GM12878 (cell line): Measurements from ENCODE around the gene RBM19. TPM values are rescaled to one million over a fixed set of nuclear protein-coding genes. Genes with fewer than 3 reads are reported as not detected.

Source experiments
- ATAC-seq: fragments of 200-7000 bp; cut with Tn5 transposase; 3 replicates; pipeline ENCODE4 v1.9.1; 2020; ENCODE audit warnings: mild to moderate bottlenecking, moderate library complexity
- BruUV-seq: library from RNA; stranded (reverse); fragments of 400-500 nt; replicated peaks from 2 replicates; lab custom pipeline; 2021; lab: Mats Ljungman, UMichigan
- CTCF ChIA-PET: fragments of 300-600 bp; sonication (Branson Sonifier 250); formaldehyde crosslinking; extraction: SDS; loops from one replicate; lab custom pipeline; 2021; ENCODE audit warnings: inconsistent platforms; lab: Yijun Ruan, JAX
- POLR2A ChIA-PET: fragments of 350-600 bp; formaldehyde crosslinking; extraction: SDS; loops from one replicate; lab custom pipeline; 2021; ENCODE audit warnings: inconsistent platforms; lab: Charles Lee
- RAD21 ChIA-PET: fragments of 300-600 bp; sonication (Branson Sonifier 250); formaldehyde crosslinking; loops from one replicate; lab custom pipeline; 2023; ENCODE audit warnings: antibody characterized with exemption; ENCODE audit not compliant: unreplicated experiment; lab: Charles Lee
- SMC1A ChIA-PET: fragments of 300-600 bp; sonication (Branson Sonifier 250); formaldehyde crosslinking; loops from one replicate; lab custom pipeline; 2023; ENCODE audit not compliant: unreplicated experiment, uncharacterized antibody; lab: Charles Lee
- DNase-seq: peaks from one replicate; pipeline ENCODE4 v3.0.0-alpha.2; 2011; ENCODE audit warnings: low read depth, low spot score
- FAIRE-seq: peaks from 3 replicates; lab custom pipeline; 2011; peaks lifted over from hg19 to GRCh38; lab: Jason Lieb, UNC
- H2AFZ ChIP-seq: 2 replicates; pipeline ENCODE4 v1.6.0; 2011; ENCODE audit warnings: low read depth, low read length, control low read depth; ENCODE audit not compliant: control insufficient read depth
- H3K27ac ChIP-seq: 2 replicates; pipeline ENCODE4 v1.5.1; 2011; ENCODE audit warnings: control low read depth; ENCODE audit not compliant: control insufficient read depth, insufficient read depth
- H3K27me3 ChIP-seq, 2 experiments: replicated peaks in 1 of 2; 2 replicates each; pipeline versions ENCODE4 v1.6.0 to v1.6.1; 2011; ENCODE audit warnings: low read length in 1 of 2; ENCODE audit not compliant: control insufficient read depth in 2 of 2, insufficient read depth in 2 of 2
- H3K36me3 ChIP-seq, 2 experiments: 2 replicates each; pipeline ENCODE4 v1.5.1; 2011; ENCODE audit warnings: low read length in 1 of 2; ENCODE audit not compliant: control insufficient read depth in 2 of 2, insufficient read depth in 2 of 2
- H3K4me1 ChIP-seq: 2 replicates; pipeline ENCODE4 v1.6.1; 2011; ENCODE audit warnings: mild to moderate bottlenecking, low read length, moderate library complexity, mixed read lengths; ENCODE audit not compliant: control insufficient read depth, insufficient read depth
- H3K4me2 ChIP-seq: 2 replicates; pipeline ENCODE4 v1.6.0; 2011; ENCODE audit warnings: control low read depth; ENCODE audit not compliant: control insufficient read depth, insufficient read depth
- H3K4me3 ChIP-seq: fragments of 200-600 bp; sonication (generic); 2 replicates; pipeline ENCODE4 v1.5.1; 2016
- H3K79me2 ChIP-seq: 2 replicates; pipeline ENCODE4 v1.6.0; 2011; ENCODE audit warnings: low read length; ENCODE audit not compliant: control insufficient read depth, insufficient read depth
- H3K9ac ChIP-seq: 2 replicates; pipeline ENCODE4 v1.8.0; 2011; ENCODE audit warnings: low read length, control low read depth, mixed read lengths; ENCODE audit not compliant: control insufficient read depth, insufficient read depth
- H3K9me3 ChIP-seq: replicated peaks from 3 replicates; pipeline ENCODE4 v1.5.1; 2011; ENCODE audit warnings: mild to moderate bottlenecking, low read length; ENCODE audit not compliant: control insufficient read depth, insufficient read depth
- H4K20me1 ChIP-seq: 2 replicates; pipeline ENCODE4 v1.6.0; 2011; ENCODE audit not compliant: control insufficient read depth, insufficient read depth
- CTCF ChIP-seq, 3 experiments: IDR thresholded peaks in 2 of 3; conservative IDR thresholded peaks in 1 of 3; 2 replicates each; pipeline ENCODE4 v1.5.1; 2011; ENCODE audit warnings: low read depth in 3 of 3, low read length in 3 of 3, mild to moderate bottlenecking in 3 of 3, control low read depth in 2 of 3, moderate library complexity in 2 of 3, inconsistent platforms in 1 of 3, mixed read lengths in 1 of 3; ENCODE audit not compliant: control insufficient read depth in 2 of 3, insufficient read depth in 1 of 3; ENCODE audit errors: extremely low read depth in 1 of 3
- SP1 ChIP-seq: IDR thresholded peaks from one replicate; pipeline ENCODE4 v1.6.1; 2011; ENCODE audit warnings: low read depth, low read length
- WGBS: methylation state at CpG from one replicate; pipeline ENCODE4 v1.1.6; 2016; ENCODE audit warnings: low lambda C conversion rate; ENCODE audit not compliant: insufficient replicate concordance, insufficient coverage; ENCODE audit errors: missing lambda C conversion rate; 5-methylcytosine and 5-hydroxymethylcytosine counted together
- in situ Hi-C: fragments of 300-500 bp; cut with MboI; formaldehyde crosslinking; loops from 9 replicates; pipeline ENCODE4 v1.14.3; 2018; ENCODE audit warnings: mixed read lengths
- intact Hi-C: fragments of 100-400 bp; cut with micrococcal nuclease; formaldehyde crosslinking; loops from one replicate; pipeline ENCODE4 v1.14.2; 2022; ENCODE audit not compliant: unreplicated experiment
- polyA plus RNA-seq, 11 experiments: library from polyadenylated mRNA; depleted of rRNA in 4 of 11; unstranded in 6 of 11; stranded (reverse) in 5 of 11; fragments of >200 nt; fragmentation: Nextera tagmentation in 4 of 11; fragmentation: Illumina TruSeq in 1 of 11; extraction: Ambion mirVana in 4 of 11; extraction: Trizol in 1 of 11; gene quantifications; 1 replicate in 1 of 11; 2 replicates in 10 of 11; pipeline versions ENCODE4 v1.2.1 to v1.2.3, GENCODE V29; 2011 to 2016; ENCODE audit warnings: inconsistent platforms in 2 of 11, missing spikeins in 2 of 11, low read depth in 1 of 11
- total RNA-seq, 4 experiments: library from RNA; depleted of rRNA in 3 of 4; stranded (reverse); fragments of >200 nt in 3 of 4; fragmentation: Illumina TruSeq in 1 of 4; extraction: Trizol in 1 of 4; gene quantifications; 2 replicates each; pipeline versions ENCODE4 v1.2.1 to v1.2.3, GENCODE V29; 2013 to 2021
- TF ChIP-seq, protein P1 (sequence below): fragments of 450-650 bp; IDR thresholded peaks from 2 replicates; pipeline ENCODE4 v1.6.1; 2014; ENCODE audit warnings: mild to moderate bottlenecking
- TF ChIP-seq, protein P2 (sequence below): IDR thresholded peaks from 2 replicates; pipeline ENCODE4 v1.6.1; 2011; ENCODE audit warnings: low read depth, low read length, improper control_type of control experiment, borderline replicate concordance

RBM19 gene
- total and polyA plus RNA-seq, 10 of the 15 experiments (the other 5 are each of a cell fraction or from before 2014, with no cell fraction given) = 4.2 to 42.9 (median 28.4) TPM

GRCh38 chr12:113918306-113918705 lies 47.8 kb downstream of the RBM19 start:
- Histone ChIP-seq H2AFZ (no peak overlapping the region), H3K4me1 (no peaks in the 10 kb centered on the region), H3K9ac (no peak overlapping the region), H3K27ac (no peak overlapping the region), H3K4me2 (no peak overlapping the region), H4K20me1 (no peaks in the 10 kb centered on the region), H3K27me3 (no peaks in the 10 kb centered on the region), H3K9me3 (no peaks in the 10 kb centered on the region), H3K4me3 (no peak overlapping the region), H3K36me3 (peaks cover 3 to 26% of the 10 kb centered on the region in 2 experiments), H3K79me2 (no peaks in the 10 kb centered on the region)
- no peak for DNase-seq
- WGBS = 93% methylated on average over 13 of the region's 13 CpGs
- ChIA-PET CTCF (interaction anchor here (1.4 to 1.7 kb wide), 2 partner anchors 11 to 456 kb away, joined by 3 to 6 read pairs; no protein-coding TSS in a partner anchor), SMC1A (no interaction called here), RAD21 (no interaction called here), POLR2A (no interaction called here)
- in situ Hi-C loops (loop anchor here (10.0 kb wide), 1 partner anchor 484 kb away; no protein-coding TSS in a partner anchor), intact Hi-C loops (loop anchor here (10.0 kb wide), 2 partner anchors 484 to 604 kb away; no protein-coding TSS in a partner anchor)
- no peak for ATAC-seq
- BruUV-seq = no TSS peak
- FAIRE-seq = no peak
- TF ChIP-seq, protein P1, sequence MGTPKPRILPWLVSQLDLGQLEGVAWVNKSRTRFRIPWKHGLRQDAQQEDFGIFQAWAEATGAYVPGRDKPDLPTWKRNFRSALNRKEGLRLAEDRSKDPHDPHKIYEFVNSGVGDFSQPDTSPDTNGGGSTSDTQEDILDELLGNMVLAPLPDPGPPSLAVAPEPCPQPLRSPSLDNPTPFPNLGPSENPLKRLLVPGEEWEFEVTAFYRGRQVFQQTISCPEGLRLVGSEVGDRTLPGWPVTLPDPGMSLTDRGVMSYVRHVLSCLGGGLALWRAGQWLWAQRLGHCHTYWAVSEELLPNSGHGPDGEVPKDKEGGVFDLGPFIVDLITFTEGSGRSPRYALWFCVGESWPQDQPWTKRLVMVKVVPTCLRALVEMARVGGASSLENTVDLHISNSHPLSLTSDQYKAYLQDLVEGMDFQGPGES = no peak
- TF ChIP-seq, protein P2, sequence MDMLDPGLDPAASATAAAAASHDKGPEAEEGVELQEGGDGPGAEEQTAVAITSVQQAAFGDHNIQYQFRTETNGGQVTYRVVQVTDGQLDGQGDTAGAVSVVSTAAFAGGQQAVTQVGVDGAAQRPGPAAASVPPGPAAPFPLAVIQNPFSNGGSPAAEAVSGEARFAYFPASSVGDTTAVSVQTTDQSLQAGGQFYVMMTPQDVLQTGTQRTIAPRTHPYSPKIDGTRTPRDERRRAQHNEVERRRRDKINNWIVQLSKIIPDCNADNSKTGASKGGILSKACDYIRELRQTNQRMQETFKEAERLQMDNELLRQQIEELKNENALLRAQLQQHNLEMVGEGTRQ = no peak
- TF ChIP-seq SP1 (no peak), CTCF (IDR thresholded peaks at IDR 0.05 in 2 of 3, conservative IDR thresholded peaks at IDR 0.05 in 1 of 3; ENCODE audit: control insufficient read depth in 2 of 3, extremely low read depth in 1 of 3, insufficient read depth in 1 of 3, low read depth in 3 of 3, low read length in 3 of 3) (no peak)
